ENCODE results near the gene LRMDA. TPM values are rescaled to one million over a fixed set of nuclear protein-coding genes. Genes with fewer than 3 reads are reported as not detected.

The LRMDA gene
- total and polyA plus RNA-seq, 2 donors (not counting 3 experiments of a cell fraction or from before 2014, with no cell fraction given) = 9.7 to 18.0 TPM

DNA sequence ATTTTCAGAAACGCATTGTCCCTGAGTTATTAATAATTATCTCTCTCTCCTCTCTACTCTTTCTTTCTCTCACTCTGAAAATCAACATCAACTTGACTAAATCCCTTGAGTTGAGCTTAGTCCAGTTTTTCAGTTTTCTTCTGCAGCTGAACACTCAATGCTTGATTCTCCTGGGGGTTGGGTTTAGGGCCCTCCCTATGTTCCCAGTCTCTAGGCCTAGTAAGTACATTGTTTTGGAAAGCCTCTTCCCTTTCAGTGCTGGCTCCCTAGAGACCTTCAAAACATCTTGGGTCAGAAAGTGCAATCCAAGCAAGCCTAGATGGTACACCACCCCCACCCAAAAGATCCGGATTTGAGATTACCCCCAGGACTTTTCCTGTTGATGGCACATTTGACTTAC lies 488.5 kb downstream of the LRMDA start:
- dilution Hi-C loops (cut with MboI; ENCODE audit: extremely low pct_ligation_motif_present, low sequenced_read_pairs) (no loop called here), intact Hi-C loops (cut with micrococcal nuclease) (loop anchor here (10.0 kb wide), 1 partner anchor 625 kb away; no protein-coding TSS in a partner anchor)
- TF ChIP-seq MYC (IDR thresholded peaks at IDR 0.05; ENCODE audit: low read depth, low read length) (no peak), POLR2AphosphoS5 (IDR thresholded peaks at IDR 0.05; ENCODE audit: insufficient read depth, low read depth, low read length) (no peak), GATA2 (IDR thresholded peaks at IDR 0.05; ENCODE audit: insufficient read depth, insufficient read length, low read depth, low read length) (no peak), EZH2 (IDR thresholded peaks at IDR 0.05; ENCODE audit: borderline replicate concordance, low read depth, low read length, severe bottlenecking) (no peak), JUN (IDR thresholded peaks at IDR 0.05; ENCODE audit: borderline replicate concordance, insufficient read depth, insufficient read length, low read depth) (no peak), CTCF (IDR thresholded peaks at IDR 0.05; ENCODE audit: extremely low read depth in 1 of 2, insufficient read depth in 1 of 2, low read depth in 1 of 2, low read length in 2 of 2) (no peak), POLR2A (IDR thresholded peaks at IDR 0.05; ENCODE audit: low read depth, low read length) (no peak), FOS (IDR thresholded peaks at IDR 0.05; ENCODE audit: borderline replicate concordance, insufficient read depth, low read length) (no peak)
- TF ChIP-seq, protein P1, sequence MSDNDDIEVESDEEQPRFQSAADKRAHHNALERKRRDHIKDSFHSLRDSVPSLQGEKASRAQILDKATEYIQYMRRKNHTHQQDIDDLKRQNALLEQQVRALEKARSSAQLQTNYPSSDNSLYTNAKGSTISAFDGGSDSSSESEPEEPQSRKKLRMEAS (IDR thresholded peaks at IDR 0.05; ENCODE audit: insufficient read depth, insufficient read length) = no peak
- Histone ChIP-seq H3K4me3 (replicated peaks in 1 of 3; ENCODE audit: insufficient read depth in 1 of 3, low read depth in 1 of 3, low read length in 3 of 3) (no peak overlapping the region), H3K4me2 (ENCODE audit: insufficient read depth, low read length) (no peak overlapping the region), H4K20me1 (replicated peaks; ENCODE audit: control insufficient read depth, extremely low read depth, insufficient read depth, low read length) (no peaks in the 10 kb centered on the region), H3K79me2 (ENCODE audit: control insufficient read depth, insufficient read depth, low read length) (no peaks in the 10 kb centered on the region), H3K36me3 (ENCODE audit: control insufficient read depth in 2 of 2, extremely low read depth in 1 of 2, insufficient read depth in 2 of 2, low read length in 2 of 2) (no peaks in the 10 kb centered on the region), H3K4me1 (ENCODE audit: control insufficient read depth, extremely low read depth, insufficient read depth, low read length) (no peaks in the 10 kb centered on the region), H3K9ac (replicated peaks; ENCODE audit: extremely low read depth, insufficient read depth, low read length) (no peak overlapping the region), H3K9me3 (replicated peaks; ENCODE audit: control insufficient read depth, insufficient read depth, low read length) (no peaks in the 10 kb centered on the region), H2AFZ (ENCODE audit: low read depth, low read length) (no peak overlapping the region), H3K9me1 (replicated peaks; ENCODE audit: control insufficient read depth, extremely low read depth, insufficient read depth, low read length) (no peaks in the 10 kb centered on the region), H3K27me3 (ENCODE audit: control insufficient read depth in 2 of 2, insufficient read depth in 2 of 2, low read length in 2 of 2) (no peaks in the 10 kb centered on the region), H3K27ac (ENCODE audit: insufficient read depth, low read depth, low read length) (no peak overlapping the region)
- no peak for DNase-seq (ENCODE audit: low read depth, low spot score)
- FAIRE-seq = no peak
- no TSS peak for BruUV-seq (replicated peaks)
- CTCF ChIA-PET = interaction anchor here (1.1 to 1.5 kb wide), 2 partner anchors 10 kb away, joined by 3 to 7 read pairs; no protein-coding TSS in a partner anchor
- POLR2A ChIA-PET = no interaction called here
